ENCODE results near the gene UBASH3A.

UBASH3A gene

DNA sequence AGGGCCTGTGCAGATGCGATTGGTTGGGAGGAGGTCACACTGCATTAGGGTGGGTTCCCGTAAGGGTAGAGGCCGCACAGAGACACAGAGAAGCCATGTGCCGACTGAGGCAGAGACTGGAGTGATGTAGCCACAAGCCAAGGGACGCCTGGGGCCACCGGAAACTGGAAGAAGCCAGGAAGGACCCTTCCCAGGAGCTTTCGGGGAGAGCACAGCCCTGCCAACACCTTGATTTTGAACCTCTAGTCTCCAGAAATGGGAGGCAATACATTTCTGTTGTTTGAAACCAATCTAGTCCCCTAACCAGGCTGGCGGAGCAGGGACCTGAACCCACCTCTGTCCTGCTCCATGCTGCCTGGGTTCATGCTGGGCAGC is 10.8 kb downstream of the UBASH3A start:
- TF ChIP-seq, protein P1, sequence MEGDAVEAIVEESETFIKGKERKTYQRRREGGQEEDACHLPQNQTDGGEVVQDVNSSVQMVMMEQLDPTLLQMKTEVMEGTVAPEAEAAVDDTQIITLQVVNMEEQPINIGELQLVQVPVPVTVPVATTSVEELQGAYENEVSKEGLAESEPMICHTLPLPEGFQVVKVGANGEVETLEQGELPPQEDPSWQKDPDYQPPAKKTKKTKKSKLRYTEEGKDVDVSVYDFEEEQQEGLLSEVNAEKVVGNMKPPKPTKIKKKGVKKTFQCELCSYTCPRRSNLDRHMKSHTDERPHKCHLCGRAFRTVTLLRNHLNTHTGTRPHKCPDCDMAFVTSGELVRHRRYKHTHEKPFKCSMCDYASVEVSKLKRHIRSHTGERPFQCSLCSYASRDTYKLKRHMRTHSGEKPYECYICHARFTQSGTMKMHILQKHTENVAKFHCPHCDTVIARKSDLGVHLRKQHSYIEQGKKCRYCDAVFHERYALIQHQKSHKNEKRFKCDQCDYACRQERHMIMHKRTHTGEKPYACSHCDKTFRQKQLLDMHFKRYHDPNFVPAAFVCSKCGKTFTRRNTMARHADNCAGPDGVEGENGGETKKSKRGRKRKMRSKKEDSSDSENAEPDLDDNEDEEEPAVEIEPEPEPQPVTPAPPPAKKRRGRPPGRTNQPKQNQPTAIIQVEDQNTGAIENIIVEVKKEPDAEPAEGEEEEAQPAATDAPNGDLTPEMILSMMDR (IDR thresholded peaks at IDR 0.05; ENCODE audit: low read depth, low read length, missing control alignments), result no peak
- DNase-seq (ENCODE audit: low read depth), result no peak
- no peak overlapping the region for H3K4me3 ChIP-seq (ENCODE audit: low read depth, low read length)

- DNase-seq (ENCODE audit: low read depth), result peak; percentile 84
- peak overlapping the region; percentile 15; the same call in 1 of the 2 replicates for H3K4me3 ChIP-seq (ENCODE audit: low read depth, low read length)
- TF ChIP-seq, protein P1 (IDR thresholded peaks at IDR 0.05; ENCODE audit: low read depth, low read length, missing control alignments), result no peak
These were observed 11.4 kb downstream of the UBASH3A start for GRCh38 chr21:42414928-42415769.

GRCh38 chr21:42417533-42417932 is 13.8 kb downstream of the UBASH3A start:
- TF ChIP-seq, protein P1 (IDR thresholded peaks at IDR 0.05; ENCODE audit: low read depth, low read length, missing control alignments), result no peak
- peak; percentile 61 for DNase-seq (ENCODE audit: low read depth)
- no peak overlapping the region for H3K4me3 ChIP-seq (ENCODE audit: low read depth, low read length)

DNA sequence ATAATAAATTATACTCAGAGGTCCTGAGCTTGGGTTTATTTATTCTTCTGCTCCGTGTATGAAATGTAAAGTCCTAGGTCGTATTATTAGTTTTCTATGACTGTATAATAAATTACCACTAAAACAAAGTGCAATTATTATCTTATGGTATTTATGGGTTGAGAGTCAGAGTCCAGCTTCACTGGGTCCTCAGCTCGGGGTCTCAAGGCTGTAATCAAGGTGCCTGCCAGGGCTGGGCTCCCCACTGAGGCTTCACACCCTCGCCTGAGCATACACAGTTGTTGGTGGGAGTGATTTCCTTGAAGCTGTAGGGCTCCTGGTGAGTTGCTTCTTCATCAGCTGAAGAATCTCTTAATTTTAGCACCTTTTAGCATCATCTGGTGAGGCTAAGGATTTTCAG is 15.2 kb downstream of the UBASH3A start:
- TF ChIP-seq, protein P1 (IDR thresholded peaks at IDR 0.05; ENCODE audit: low read depth, low read length, missing control alignments), result no peak

GRCh38 chr21:42419845-42420244 is 16.1 kb downstream of the UBASH3A start:
- TF ChIP-seq, protein P1 (IDR thresholded peaks at IDR 0.05; ENCODE audit: low read depth, low read length, missing control alignments), result no peak
- DNase-seq (ENCODE audit: low read depth), result no peak
- no peak overlapping the region for H3K4me3 ChIP-seq (ENCODE audit: low read depth, low read length)

More for the DNA sequence above, 15.2 kb downstream of the UBASH3A start:
- no peak for DNase-seq (ENCODE audit: low read depth)
- H3K4me3 ChIP-seq (ENCODE audit: low read depth, low read length), result no peak overlapping the region

DNA sequence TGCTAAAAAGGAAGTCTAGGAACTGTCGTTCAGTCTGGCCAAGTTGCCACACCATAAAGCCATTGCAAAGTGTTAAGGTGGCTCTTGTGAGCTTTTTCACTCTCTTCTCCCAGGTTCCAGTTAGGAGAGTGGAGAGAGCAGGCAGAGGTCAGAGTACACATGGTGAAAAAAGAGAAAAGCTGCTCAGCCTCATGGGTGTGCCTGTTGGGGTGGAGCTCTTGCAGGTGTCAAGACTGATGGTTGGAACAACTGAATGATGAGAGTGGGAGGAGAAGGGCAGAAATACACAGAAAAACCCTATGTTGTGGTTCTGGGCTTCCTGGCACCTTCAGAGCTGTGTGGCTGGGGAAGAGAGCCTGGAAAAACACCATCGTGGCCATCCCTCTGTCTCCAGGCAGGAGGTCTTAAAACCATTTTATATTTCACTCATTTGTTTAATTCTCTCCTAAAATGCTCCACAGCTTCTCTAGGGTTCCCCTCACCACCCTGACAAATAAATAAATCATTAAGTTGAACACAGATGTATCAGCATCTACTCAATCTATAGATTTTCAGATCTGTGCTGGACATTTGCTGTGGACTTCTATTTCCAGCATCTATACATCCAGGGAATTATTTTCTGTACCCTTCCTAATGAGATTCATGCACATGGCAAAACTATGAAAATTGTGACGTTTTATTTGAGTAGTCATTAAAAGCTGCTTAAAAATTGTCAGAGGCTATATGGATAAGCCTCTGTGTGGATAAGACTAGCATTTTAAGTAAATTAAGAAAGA is 17.5 kb downstream of the UBASH3A start:
- TF ChIP-seq, protein P1 (IDR thresholded peaks at IDR 0.05; ENCODE audit: low read depth, low read length, missing control alignments), result no peak
- no peak overlapping the region for H3K4me3 ChIP-seq (ENCODE audit: low read depth, low read length)
- DNase-seq (ENCODE audit: low read depth), result no peak
